ENCODE measurements around the gene UGT3A1. TPM values are rescaled to one million over a fixed set of nuclear protein-coding genes. Genes with fewer than 3 reads are reported as not detected.
"Not testable (repeated sequence)": the region's sequence is repeated elsewhere in the genome, so short reads cannot be mapped to it uniquely, and the experiment has no call there.

The UGT3A1 gene
- total RNA-seq = 1 to 10 TPM in 1 of 2 donors, under 1 TPM in 1; 0.34 to 2.2 TPM

- no peaks in the 10 kb centered on the region for H3K4me1 ChIP-seq (replicated peaks)
- TF ChIP-seq, protein P1, sequence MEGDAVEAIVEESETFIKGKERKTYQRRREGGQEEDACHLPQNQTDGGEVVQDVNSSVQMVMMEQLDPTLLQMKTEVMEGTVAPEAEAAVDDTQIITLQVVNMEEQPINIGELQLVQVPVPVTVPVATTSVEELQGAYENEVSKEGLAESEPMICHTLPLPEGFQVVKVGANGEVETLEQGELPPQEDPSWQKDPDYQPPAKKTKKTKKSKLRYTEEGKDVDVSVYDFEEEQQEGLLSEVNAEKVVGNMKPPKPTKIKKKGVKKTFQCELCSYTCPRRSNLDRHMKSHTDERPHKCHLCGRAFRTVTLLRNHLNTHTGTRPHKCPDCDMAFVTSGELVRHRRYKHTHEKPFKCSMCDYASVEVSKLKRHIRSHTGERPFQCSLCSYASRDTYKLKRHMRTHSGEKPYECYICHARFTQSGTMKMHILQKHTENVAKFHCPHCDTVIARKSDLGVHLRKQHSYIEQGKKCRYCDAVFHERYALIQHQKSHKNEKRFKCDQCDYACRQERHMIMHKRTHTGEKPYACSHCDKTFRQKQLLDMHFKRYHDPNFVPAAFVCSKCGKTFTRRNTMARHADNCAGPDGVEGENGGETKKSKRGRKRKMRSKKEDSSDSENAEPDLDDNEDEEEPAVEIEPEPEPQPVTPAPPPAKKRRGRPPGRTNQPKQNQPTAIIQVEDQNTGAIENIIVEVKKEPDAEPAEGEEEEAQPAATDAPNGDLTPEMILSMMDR (IDR thresholded peaks at IDR 0.05) = no peak
- TF ChIP-seq POLR2A (IDR thresholded peaks at IDR 0.05) (no peak), POLR2AphosphoS5 (IDR thresholded peaks at IDR 0.05) (no peak)
- no peaks in the 10 kb centered on the region for H3K9me3 ChIP-seq
- intact Hi-C loops (cut with DNase I) = no loop called here
- no peak for DNase-seq (ENCODE audit: low spot score)
- H3K27ac ChIP-seq = no peak within 1 kb of the TSS
- H3K27me3 ChIP-seq (replicated peaks; ENCODE audit: insufficient read depth) = peaks cover 3% of the 10 kb centered on the region
- WGBS = 7% methylated on average over 25 of the region's 25 CpGs
- H3K36me3 ChIP-seq = no peaks in the 10 kb centered on the region
- H3K4me3 ChIP-seq = no peak within 1 kb of the TSS
These were observed at the start of gene UGT3A1 for GRCh38 chr5:35990941-35991611. Gene UGT3A1 (minus strand): TSS chr5:35991390. CDS start chr5:35991240, 150 bp downstream.

GRCh38 chr5:36035696-36036095, 44.5 kb upstream of the UGT3A1 start:
- DNase-seq (ENCODE audit: low spot score) = no peak
- Histone ChIP-seq H3K27ac (no peak overlapping the region), H3K4me3 (no peak overlapping the region), H3K9me3 (no peaks in the 10 kb centered on the region), H3K4me1 (replicated peaks) (no peaks in the 10 kb centered on the region), H3K27me3 (replicated peaks; ENCODE audit: insufficient read depth) (no peaks in the 10 kb centered on the region), H3K36me3 (no peaks in the 10 kb centered on the region)
- 94% methylated on average over 13 of the region's 13 CpGs for WGBS
- TF ChIP-seq POLR2A (IDR thresholded peaks at IDR 0.05) (no peak), POLR2AphosphoS5 (IDR thresholded peaks at IDR 0.05) (no peak)
- TF ChIP-seq, protein P1 (IDR thresholded peaks at IDR 0.05) = no peak
- intact Hi-C loops (cut with DNase I) = no loop called here

- H3K27ac ChIP-seq; H3K4me3 ChIP-seq; H3K4me1 ChIP-seq (replicated peaks); intact Hi-C loops (cut with DNase I); H3K36me3 ChIP-seq; H3K9me3 ChIP-seq; H3K27me3 ChIP-seq (replicated peaks; ENCODE audit: insufficient read depth); DNase-seq (ENCODE audit: low spot score): not testable (repeated sequence)
- 71% methylated on average over 3 of the region's 3 CpGs for WGBS
These were observed 43.4 kb upstream of the UGT3A1 start for GRCh38 chr5:36034536-36035134.

GRCh38 chr5:36033486-36033885, 42.3 kb upstream of the UGT3A1 start:
- TF ChIP-seq POLR2AphosphoS5 (IDR thresholded peaks at IDR 0.05) (no peak), POLR2A (IDR thresholded peaks at IDR 0.05) (no peak)
- TF ChIP-seq, protein P1 (IDR thresholded peaks at IDR 0.05) = no peak
- intact Hi-C loops (cut with DNase I) = no loop called here
- Histone ChIP-seq H3K4me3 (no peak overlapping the region), H3K36me3 (no peaks in the 10 kb centered on the region), H3K27ac (no peak overlapping the region), H3K4me1 (replicated peaks) (no peaks in the 10 kb centered on the region), H3K9me3 (no peaks in the 10 kb centered on the region), H3K27me3 (replicated peaks; ENCODE audit: insufficient read depth) (no peaks in the 10 kb centered on the region)
- DNase-seq (ENCODE audit: low spot score) = no peak
- 50% methylated on average over 1 of the region's 1 CpG for WGBS

DNA sequence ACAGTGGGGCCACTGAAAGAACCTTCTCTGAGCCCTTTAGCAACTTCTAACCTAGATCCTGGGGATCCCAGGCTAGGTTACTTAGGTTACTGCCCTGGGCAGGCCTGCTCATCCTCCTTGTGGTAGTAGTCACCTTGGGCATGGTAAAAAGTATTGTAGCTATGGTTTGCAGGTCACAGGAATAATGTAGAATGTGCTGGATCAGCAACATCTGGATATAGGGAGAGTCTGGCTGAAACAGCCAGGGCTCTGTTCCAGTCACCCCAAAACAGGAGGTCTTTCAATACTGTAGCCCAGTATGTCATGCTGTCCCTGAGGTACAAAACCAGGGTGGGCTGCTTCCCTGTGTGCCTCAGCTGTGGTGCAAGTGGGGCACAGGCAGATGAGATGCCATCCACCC, 41.9 kb upstream of the UGT3A1 start:
- Histone ChIP-seq H3K4me1 (replicated peaks) (no peaks in the 10 kb centered on the region), H3K9me3 (no peaks in the 10 kb centered on the region), H3K27ac (no peak overlapping the region), H3K27me3 (replicated peaks; ENCODE audit: insufficient read depth) (no peaks in the 10 kb centered on the region), H3K4me3 (no peak overlapping the region), H3K36me3 (no peaks in the 10 kb centered on the region)
- TF ChIP-seq POLR2A (IDR thresholded peaks at IDR 0.05) = no peak
- TF ChIP-seq, protein P1 (IDR thresholded peaks at IDR 0.05) = no peak
- TF ChIP-seq POLR2AphosphoS5 (IDR thresholded peaks at IDR 0.05) = no peak
- intact Hi-C loops (cut with DNase I) = no loop called here
- no peak for DNase-seq (ENCODE audit: low spot score)

Data from prostate gland (tissue), 2 donors.